NOMO-1 treated with DMSO at 0.1 percent for 48 hours (cell line): Measurements from ENCODE around the gene IFIT3.
"Not testable (repeated sequence)": the region's sequence is repeated elsewhere in the genome, so short reads cannot be mapped to it uniquely, and the experiment has no call there.

Source experiments
- DNase-seq: peaks from one replicate; lab custom pipeline; 2025; ENCODE audit not compliant: unreplicated experiment; lab: John Stamatoyannopoulos, UW

IFIT3 gene

DNA sequence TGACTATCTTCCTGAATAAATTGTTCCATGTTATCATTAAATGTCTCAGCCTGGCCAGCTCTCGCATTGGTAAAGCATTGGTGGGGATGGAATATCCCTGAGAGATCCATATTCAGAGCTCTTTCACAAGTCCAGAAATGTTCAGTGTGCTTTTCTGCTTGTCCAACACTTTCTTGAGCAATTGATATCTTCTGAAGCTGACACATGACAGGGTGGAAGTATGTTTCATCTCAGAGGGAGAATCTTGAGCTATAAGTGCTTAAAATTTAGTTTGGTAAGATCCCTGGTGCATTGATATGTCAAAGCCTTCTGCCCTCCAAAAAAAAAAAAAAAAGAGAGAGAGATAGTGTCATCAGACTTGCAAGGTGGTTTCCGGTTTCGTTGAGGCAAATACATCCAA is 7.4 kb downstream of the IFIT3 start:
- no peak for DNase-seq

DNA sequence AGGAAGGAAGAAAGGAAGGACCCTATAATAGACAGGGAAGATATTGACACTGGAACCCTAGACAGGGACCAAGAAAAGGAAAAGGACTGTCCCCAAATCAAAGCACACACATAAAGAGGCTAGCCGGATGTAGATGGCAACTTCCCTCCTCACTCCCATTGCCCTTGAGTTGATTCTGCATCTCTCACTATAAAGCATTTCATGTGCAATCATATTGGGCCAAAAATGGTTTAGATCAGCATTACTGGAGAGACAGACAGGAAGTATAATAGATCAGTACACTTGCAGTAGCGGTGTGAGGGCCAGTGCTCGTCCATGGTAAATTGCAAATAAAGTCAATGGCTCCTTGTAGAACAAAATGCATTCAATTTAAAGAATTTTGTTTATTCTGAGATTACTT is 8.4 kb downstream of the IFIT3 start:
- DNase-seq: no peak

DNA sequence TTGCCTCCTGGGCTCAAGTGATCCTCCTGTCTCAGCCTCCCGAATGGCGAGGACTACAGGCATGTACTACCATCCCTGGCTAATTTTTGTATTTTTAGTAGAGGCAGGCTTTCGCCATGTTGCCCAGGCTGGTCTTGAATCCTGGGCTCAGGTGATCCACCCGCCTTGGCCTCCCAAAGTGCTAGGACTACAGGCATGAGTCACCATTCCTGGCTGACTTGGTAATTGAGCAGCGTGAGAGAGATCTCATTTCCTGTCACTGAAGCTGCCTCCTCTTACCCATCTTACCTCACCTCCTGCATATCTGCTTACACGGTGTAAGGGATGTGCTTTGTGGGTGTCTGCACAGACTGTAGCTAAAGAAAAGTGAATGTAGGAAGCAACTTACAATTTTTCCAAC is 9.7 kb downstream of the IFIT3 start:
- no peak for DNase-seq

DNA sequence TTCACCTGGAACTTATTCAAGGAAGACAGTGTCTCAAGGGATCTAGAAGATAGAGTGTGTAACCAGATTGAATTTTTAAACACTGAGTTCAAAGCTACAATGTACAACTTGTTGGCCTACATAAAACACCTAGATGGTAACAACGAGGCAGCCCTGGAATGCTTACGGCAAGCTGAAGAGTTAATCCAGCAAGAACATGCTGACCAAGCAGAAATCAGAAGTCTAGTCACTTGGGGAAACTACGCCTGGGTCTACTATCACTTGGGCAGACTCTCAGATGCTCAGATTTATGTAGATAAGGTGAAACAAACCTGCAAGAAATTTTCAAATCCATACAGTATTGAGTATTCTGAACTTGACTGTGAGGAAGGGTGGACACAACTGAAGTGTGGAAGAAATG is 10.9 kb downstream of the IFIT3 start:
- no peak for DNase-seq

DNA sequence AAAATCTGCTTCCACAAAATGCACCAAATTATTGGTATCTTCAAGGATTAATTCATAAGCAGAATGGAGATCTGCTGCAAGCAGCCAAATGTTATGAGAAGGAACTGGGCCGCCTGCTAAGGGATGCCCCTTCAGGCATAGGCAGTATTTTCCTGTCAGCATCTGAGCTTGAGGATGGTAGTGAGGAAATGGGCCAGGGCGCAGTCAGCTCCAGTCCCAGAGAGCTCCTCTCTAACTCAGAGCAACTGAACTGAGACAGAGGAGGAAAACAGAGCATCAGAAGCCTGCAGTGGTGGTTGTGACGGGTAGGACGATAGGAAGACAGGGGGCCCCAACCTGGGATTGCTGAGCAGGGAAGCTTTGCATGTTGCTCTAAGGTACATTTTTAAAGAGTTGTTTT is 12.1 kb downstream of the IFIT3 start:
- DNase-seq: no peak

DNA sequence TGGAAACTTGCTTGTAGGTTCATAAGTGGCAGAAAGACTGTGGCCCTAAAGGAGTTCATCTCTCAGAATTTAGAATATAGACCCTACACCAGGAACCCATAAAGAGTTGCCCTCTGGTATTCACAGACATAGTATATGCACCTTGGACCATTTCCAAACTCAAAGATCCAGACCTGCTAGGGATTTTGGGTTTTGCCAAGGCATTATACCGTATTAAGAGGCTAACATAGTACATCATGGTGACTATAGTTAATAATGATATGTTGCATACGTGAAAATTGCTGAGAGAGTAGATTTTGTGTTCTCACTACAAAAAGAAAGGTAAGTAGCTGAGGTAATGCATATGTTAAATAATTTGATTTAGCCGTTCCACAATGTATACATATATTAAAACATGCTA is 13.9 kb downstream of the IFIT3 start:
- no peak for DNase-seq

DNA sequence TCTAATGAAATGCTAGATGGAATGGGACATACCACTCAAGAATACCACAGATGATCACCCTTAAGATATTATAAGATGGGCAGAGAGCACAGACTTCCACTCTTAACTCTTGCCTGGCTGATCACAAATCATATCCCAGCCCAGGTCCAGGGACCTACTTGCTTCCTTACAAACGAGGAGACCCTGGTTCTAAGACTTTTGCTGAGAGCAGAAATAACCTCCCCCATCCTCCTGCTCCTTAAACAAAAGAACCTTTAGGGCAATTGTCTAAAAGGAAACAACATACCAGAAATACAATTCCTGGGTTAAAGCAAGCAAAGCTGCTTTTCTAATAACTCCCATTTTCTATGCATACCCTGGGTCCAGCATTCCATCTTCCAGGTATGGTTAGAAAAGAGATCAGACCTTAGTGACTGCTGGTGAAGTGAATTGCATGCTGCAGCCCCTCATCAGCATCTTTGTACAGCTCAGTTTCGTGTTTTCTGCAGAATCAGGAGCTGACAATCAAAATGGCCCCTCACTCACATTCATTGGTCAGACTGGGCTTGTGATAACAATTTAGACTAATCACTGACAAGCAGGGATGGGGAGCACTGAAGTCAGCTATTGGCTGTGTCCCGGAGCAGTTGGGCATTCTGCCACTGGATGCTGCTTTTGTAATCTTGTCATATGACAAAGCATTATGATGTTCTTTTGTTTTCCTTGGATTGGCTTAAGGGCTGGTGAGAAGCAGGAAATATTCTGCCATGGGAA is 14.6 kb downstream of the IFIT3 start:
- no peak for DNase-seq

DNA sequence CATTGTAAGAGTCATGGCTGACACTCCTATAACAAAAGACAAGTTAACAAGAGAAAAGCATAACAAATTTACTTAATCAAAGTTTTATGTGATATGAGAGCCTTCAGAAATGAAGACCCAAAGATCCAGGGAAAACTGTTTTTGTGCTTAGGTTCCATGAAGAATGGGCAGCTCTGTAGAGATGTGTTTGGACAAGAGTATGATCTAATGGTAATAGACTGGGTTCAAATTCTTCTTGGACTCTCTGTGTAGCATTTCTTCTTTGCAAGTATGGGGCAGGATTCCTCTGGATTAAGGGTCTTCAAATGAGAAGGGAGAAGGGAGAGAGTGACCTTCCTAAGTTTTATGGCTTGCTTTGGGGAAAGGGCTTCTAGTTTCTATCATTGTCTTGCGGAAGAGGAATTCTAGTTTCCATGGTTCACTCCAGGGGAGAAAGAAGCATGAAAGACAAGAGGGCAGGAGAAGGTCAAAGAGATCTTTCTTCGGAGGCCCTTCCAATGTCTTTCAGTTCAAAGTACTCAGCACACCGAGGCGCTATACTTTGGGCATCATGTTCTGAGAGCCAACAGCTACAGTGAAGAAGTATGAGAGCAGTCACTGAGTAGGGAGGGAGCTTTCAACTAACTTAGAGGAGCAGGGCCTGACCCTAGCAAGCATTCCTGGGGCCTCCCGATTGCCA is 15.4 kb downstream of the IFIT3 start:
- no peak for DNase-seq

DNA sequence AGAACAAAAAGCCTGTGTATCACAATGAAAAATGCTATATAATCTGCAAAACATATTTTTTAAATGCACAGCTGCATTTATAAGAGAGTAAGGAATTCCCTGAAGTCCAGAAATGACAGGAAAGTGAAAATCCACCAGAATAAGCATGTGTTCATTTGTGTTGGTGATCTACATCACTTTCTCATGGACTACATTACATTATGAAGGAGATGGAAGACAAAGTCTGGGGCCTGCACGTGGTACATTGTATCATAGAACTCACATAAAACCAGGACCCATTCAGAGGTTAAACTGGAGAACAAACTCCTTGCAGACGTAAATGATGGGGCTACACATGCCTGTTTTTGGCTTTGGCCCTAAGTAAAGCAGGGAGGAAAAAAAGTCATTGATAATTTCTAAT is 16.4 kb downstream of the IFIT3 start:
- DNase-seq: no peak

DNA sequence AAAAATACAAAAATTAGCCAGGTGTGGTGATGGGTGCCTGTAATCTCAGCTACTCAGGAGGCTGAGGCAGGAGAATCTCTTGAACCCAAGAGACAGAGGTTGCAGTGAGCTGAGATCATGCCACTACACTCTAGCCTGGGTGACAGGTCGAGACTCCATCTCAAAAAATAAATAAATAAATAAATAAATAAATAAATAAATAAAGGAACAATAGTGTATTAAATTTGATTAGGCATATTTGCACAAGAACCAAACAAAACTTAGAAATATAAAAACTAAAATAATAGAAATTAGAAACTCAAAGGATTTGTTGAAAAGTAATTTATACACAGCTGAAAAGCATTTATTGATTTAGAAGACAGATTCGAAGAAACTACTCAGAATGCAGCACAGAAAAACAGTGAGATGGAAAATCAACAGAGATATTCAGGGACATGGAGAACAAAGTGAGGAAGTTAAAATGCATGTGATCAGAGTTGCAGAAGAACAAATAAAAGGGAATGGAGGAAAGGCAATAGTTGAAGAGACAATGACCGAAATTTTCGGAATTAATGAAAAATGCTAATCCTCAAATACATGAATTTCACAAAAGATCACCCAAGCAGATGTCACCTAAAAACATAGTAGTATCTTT is 17.7 kb downstream of the IFIT3 start:
- DNase-seq: no peak

DNA sequence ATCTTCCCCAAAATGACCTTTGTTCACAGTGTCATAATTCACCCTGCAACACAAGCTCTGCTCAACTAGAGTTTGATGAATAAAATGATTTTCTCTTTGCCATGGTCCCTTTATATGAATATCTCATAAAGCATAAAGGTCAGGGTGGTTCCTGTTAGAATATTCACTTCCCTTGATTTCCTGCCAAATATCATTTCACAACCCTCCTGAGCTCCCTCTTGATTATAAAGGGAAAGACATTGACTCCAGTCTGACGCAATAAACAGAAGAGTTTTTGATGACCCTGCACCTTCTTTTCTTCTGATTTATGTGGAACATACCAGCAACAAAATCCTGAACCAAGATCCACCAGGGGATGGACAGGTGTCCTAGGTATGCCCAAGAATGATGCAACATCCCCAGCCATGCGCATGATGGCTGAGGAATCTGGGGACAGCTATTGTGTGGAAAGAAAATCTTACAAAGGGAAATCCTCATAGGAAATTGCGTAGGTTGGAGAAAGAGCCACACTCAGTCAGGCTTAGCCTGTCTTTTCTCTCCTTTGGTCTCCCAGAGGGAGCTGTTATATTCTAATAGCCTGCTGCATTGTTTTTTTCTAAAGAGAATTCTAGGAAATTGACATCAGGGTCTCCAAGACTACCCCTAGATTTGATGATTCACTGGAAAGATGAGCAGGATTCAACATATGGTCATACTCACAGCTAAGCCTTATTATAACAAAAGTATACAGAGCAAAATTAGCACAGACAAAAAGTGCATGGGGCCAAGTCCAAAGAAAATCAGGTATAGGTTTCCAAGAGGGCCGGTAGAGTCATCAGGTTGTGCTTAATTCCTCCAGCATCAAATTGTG is 18.8 kb downstream of the IFIT3 start:
- DNase-seq: peak; percentile 12

DNA sequence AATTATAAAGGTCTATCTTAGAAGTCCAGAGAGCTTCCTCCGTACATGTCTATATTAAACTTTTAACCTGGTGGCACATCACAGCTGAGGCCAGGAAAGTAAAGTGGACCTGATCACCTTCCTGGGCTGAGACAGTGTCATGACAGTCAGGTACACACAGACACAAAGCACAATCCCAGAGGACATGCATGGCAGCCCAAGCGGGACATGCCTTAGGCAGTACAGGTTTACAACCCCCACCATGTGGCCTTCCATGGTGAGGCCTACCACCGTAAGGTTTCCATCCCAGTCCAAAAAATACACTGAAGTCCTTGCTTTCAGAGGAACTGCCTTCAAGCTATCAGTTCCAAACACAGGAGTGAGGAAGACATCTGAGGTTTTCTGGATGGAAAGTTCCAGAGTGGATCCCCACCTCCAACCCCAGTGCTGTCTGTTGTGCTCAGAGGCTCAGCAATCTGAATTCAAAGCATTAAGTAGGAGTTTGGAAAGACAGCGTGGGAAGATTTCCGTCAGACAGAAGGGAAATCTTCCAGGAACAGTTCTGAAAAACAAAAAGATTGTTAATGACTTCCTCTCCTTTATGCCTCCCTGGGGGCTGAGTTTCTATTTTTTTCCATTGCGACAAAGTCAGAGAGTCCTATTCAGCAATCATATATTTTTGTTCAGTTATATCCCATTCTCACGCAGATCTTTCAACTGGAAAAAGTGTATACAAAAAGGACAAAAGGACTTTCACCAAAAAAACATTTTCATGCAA is 20.1 kb downstream of the IFIT3 start:
- peak; percentile 24 for DNase-seq

DNA sequence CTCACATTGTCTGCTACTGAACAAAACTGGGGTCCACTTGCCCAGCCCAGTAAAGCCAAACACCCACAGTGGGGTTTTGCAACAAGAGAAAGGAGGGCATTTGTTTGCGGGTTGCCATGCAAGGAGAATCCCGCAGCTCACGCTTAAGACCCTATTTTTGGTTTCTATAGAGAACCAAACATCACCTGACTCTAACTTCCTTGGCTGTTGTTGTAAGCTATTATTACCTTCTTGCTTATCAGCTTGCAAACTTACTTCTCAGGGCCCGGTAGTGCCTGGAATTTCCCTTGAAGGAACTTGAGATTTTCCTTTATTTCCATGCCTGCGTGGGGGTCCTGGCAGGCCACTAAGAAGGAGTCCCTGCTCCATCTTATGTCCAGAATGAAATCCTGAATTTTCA is 20.7 kb downstream of the IFIT3 start:
- DNase-seq: peak; percentile 33

DNA sequence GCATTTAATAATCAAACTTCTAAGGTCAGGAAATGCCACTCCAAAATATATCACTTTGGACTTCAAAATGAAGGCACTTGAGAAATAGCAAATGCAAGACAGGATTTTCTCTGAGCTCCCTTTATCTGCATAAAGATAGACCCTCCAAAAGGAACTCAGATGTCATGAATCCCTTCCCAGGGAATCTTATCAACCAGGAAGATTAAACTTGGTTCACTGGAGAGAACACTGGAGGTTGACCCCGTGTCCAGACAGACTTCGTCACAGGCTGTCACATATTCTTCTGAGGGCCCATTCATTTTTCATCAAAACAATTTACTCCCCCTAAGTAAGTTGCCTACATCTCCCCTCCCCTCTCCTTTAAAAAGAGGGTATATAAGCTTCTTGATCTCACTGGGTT is 21.2 kb downstream of the IFIT3 start:
- no peak for DNase-seq

DNA sequence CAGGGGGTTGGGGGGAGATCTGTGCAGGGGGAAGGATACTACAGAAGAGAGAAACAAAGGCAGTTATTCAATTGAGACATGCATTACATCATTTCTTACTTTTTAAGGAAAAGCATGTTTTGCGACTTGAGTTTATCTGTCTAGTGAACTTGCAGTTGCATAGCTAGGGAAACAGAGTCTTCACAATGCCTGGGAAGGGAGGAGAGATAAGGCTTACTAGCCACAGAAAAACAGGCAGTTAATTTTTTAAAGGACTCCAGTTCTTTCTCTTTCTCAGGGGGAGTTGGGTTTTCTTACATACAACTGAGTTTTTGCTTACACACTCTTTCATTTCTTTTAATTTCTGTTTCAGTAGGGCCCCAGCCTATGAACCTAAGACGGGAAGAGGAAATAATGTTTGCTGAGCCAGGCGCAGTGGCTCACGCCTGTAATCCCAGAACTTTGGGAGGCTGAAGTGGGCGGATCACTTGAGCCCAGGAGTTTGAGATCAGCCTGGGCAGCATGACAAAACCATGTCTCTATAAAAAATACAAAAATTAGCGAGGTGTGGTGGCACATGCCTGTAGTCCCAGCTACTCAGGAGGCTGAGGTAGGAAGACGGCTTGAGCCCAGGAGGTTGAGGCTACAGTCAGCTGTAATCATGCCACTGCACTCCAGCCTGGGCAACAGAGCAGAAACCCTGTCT is 23.0 kb downstream of the IFIT3 start:
- not testable (repeated sequence) for DNase-seq

DNA sequence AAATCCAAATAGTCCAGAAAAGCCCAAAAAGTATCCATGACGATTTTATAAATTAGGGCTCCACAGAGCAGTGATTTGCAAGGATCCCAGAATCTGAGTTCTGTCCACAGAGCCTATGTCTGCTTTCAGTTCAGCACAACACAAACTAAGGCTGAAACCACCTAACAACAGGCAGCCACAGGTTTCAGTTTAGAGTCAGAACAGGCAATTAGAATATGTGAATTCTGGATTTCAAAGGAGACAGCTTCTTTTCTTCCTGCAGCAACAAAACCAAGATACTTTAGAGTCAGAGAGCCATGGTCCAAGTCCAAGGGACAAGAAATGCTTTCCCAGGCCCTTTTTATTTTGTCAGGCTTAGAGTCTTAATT is 23.6 kb downstream of the IFIT3 start:
- no peak for DNase-seq

DNA sequence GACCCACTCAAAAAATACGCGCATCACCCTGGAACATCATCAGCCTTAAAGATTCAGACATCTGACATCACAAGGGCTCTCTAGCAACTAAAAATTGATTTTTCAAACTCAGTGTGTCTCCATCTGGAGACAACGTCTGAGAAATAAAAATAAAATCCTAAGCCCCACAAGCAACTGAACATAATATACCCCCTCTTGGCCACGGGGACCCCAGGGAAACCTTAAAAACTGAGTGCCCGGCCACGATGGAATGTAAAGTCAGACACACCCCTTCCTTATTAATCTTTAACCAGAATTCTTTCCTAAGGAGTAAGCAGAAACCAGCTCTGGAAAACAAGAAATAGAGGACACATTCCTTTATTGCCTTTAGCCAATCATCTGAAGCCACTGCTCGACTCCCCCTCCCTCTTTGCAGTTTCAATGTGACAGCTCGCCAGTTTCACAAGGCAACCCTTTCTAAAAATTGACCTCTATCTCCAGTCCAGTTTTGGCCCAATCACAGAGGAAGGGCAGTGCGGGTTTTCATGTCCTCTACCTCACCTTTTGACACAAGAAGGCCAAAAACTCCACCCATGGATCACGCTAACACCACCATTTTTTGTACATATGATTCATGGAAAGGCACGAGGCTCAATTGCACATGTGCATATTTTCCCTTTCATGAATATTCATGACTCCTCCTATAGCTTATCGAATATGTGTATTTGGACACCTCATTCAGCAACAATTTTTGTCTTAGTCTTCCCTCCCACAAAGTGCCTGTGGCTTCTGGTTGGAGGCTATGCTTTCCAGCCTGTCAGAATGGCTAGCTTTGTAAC is 24.2 kb downstream of the IFIT3 start:
- no peak for DNase-seq

DNA sequence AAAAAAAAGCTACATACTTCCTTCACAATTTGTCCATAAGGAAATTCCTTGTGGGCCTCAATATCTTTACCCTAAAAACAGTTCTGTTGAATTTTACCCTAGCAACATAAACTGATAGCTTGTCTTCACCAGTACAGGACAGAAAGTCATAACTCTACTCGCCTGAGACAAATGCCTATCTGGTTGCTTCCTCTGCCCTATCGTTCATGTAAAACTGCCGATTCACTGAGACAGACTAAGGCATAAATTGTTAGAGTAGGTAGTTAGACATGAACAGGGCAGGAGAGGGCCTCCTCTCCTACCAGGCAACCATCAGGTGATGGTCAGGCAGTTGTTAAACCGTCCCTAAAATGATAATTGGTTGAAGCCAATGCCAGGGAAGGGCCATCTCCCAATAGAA is 25.0 kb downstream of the IFIT3 start:
- no peak for DNase-seq

DNA sequence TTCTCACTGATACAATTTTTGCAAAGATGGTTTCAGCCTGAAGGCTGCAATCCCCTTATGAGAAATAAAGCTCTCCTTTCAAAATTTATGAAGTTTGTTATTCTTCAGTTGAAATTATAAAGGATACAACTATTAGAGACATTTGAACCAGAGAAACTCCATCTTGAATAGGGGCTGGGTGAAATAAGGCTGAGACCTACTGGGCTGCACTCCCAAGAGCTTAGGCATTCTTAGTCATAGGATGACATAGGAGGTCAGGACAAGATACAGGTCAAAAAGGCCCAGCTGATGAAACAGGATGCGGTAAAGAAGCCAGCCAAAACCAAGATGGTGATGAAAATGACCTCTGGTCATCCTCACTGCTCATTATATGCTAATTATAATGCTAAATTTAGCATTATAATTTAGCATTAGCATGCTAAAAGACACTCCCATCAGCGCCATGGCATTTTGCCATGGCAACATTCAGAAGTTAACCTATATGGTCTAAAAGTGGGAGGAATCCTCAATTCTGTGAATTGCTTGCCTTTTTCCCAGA is 27.7 kb downstream of the IFIT3 start:
- no peak for DNase-seq
